HG03442 (cell line): Measurements from ENCODE around the gene PLIN5.
"Not testable (repeated sequence)": the region's sequence is repeated elsewhere in the genome, so short reads cannot be mapped to it uniquely, and the experiment has no call there.

ENCODE experiments used
- ATAC-seq: cut with Tn5 transposase; IDR thresholded peaks from one replicate; pipeline ENCODE4 v1.9.1; 2021; ENCODE audit warnings: mild to moderate bottlenecking, moderate library complexity; ENCODE audit not compliant: unreplicated experiment

Gene PLIN5

GRCh38 chr19:4568886-4569285 lies 33.9 kb upstream of the PLIN5 start:
- ATAC-seq: no peak

GRCh38 chr19:4567584-4568071 lies 32.6 kb upstream of the PLIN5 start:
- ATAC-seq: no peak

- no peak for ATAC-seq
These were observed 31.5 kb upstream of the PLIN5 start for GRCh38 chr19:4566402-4567051.

- not testable (repeated sequence) for ATAC-seq
These were observed 28.5 kb upstream of the PLIN5 start for GRCh38 chr19:4563562-4563961.

- not testable (repeated sequence) for ATAC-seq
These were observed 27.1 kb upstream of the PLIN5 start for GRCh38 chr19:4562085-4562484.

GRCh38 chr19:4559569-4559968 lies 24.5 kb upstream of the PLIN5 start, which contains the start of gene SEMA6B:
TSS of gene SEMA6B (minus strand) at chr19:4559684. CDS start at chr19:4558457, 1,227 bp downstream.
- ATAC-seq: no peak

- no peak for ATAC-seq
These were observed 23.2 kb upstream of the PLIN5 start for GRCh38 chr19:4557971-4558941.

- ATAC-seq: no peak
These were observed 22.3 kb upstream of the PLIN5 start for GRCh38 chr19:4557144-4557970.

GRCh38 chr19:4556597-4557127 lies 21.6 kb upstream of the PLIN5 start:
- no peak for ATAC-seq

GRCh38 chr19:4555657-4556561 lies 20.9 kb upstream of the PLIN5 start:
- ATAC-seq: no peak

- ATAC-seq: no peak
These were observed 19.7 kb upstream of the PLIN5 start for GRCh38 chr19:4554717-4555116.

GRCh38 chr19:4553775-4554174 lies 18.8 kb upstream of the PLIN5 start:
- ATAC-seq: no peak

GRCh38 chr19:4553092-4553695 lies 18.2 kb upstream of the PLIN5 start:
- ATAC-seq: no peak

- ATAC-seq: no peak
These were observed 17.4 kb upstream of the PLIN5 start for GRCh38 chr19:4552525-4552819.

GRCh38 chr19:4550479-4551050 lies 15.5 kb upstream of the PLIN5 start:
- no peak for ATAC-seq

GRCh38 chr19:4550018-4550417 lies 15.0 kb upstream of the PLIN5 start:
- ATAC-seq: no peak

- no peak for ATAC-seq
These were observed 13.2 kb upstream of the PLIN5 start for GRCh38 chr19:4548238-4548584.

- no peak for ATAC-seq
These were observed 12.5 kb upstream of the PLIN5 start for GRCh38 chr19:4547303-4548237.
